Skeletal muscle satellite cell (primary cell): ENCODE data around the gene HSPA12B.
A peak's percentile ranks its signal among the peaks of the same experiment; 100 is the strongest.

Source experiments
- H3K27me3 ChIP-seq: 2 replicates; pipeline ENCODE4 v1.7.0; 2013; ENCODE audit warnings: low read length; ENCODE audit not compliant: control insufficient read depth, insufficient read depth
- H3K36me3 ChIP-seq: 2 replicates; pipeline ENCODE4 v1.7.0; 2013; ENCODE audit warnings: mild to moderate bottlenecking, control low read depth, low read length; ENCODE audit not compliant: insufficient read depth
- H3K4me1 ChIP-seq: 2 replicates; pipeline ENCODE4 v1.7.0; 2013; ENCODE audit warnings: low read length; ENCODE audit not compliant: control insufficient read depth, insufficient read depth
- H3K4me2 ChIP-seq: 2 replicates; pipeline ENCODE4 v1.7.0; 2013; ENCODE audit warnings: mild to moderate bottlenecking, low read length
- H3K4me3 ChIP-seq: 2 replicates; pipeline ENCODE4 v1.7.0; 2013; ENCODE audit warnings: low read length
- H3K9ac ChIP-seq: 2 replicates; pipeline ENCODE4 v1.7.0; 2013; ENCODE audit warnings: mild to moderate bottlenecking, low read depth, low read length, moderate library complexity
- H3K9me3 ChIP-seq: replicated peaks from 2 replicates; pipeline ENCODE4 v1.7.0; 2013; ENCODE audit warnings: mild to moderate bottlenecking, control low read depth, low read length

Gene HSPA12B

GRCh38 chr20:3781153-3781910, 48.8 kb downstream of the HSPA12B start, which contains the start of gene SPEF1:
TSS of gene SPEF1 (minus strand) at chr20:3781448. CDS start at chr20:3781287, 161 bp downstream.
- no peaks in the 10 kb centered on the region for H3K9me3 ChIP-seq
- no peaks in the 10 kb centered on the region for H3K27me3 ChIP-seq
- peak within 1 kb of the TSS; percentile 32 for H3K9ac ChIP-seq
- H3K36me3 ChIP-seq, result peaks cover 20% of the 10 kb centered on the region
- H3K4me1 ChIP-seq, result peaks cover 46% of the 10 kb centered on the region
- peak within 1 kb of the TSS; percentile 69 for H3K4me3 ChIP-seq
- H3K4me2 ChIP-seq, result peak within 1 kb of the TSS; percentile 91

DNA sequence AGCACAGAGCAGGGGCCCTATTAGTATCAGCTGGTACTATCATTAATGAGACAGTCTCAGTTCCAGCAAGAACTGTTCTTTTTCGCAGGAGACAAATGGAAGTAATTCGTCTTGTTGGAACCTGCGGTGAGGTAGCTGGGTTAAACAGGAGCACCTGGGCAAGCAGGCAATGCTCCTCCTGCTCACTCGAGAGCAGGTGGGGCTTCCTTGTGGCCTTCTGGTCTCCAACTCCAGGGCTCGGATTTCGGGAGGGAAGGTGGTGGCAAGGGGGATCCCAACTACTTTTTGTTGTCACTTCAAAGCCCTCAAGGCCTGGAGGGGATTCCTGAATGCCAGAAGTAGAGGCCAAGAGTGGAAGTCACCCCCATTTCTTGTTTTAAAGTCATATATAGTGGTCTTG, 50.1 kb downstream of the HSPA12B start:
- Histone ChIP-seq H3K4me2 (no peak overlapping the region), H3K27me3 (no peaks in the 10 kb centered on the region), H3K4me3 (no peak overlapping the region), H3K36me3 (peaks cover 20% of the 10 kb centered on the region), H3K9ac (no peak overlapping the region), H3K9me3 (no peaks in the 10 kb centered on the region), H3K4me1 (peaks cover 47% of the 10 kb centered on the region)

DNA sequence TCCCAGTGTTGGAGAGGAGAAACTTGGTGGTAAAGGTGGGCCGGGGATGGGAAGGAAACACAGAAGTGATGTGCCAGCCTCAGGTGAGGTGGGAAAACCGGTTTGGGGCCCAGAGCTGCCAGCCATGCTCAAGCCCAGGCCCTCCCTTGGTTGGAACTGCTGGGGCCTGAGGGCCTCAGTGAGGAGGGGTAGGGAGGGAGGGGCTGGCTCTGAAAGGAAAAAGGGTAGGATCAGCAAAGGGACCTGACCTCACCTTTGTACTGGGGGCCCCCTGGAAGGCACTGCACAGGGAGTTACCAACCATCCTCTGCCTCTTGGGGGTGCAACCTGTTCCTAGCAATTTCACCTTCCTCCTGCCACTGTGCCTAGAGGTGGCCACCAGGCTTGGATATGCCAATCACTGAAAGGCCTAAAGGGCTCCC, 50.6 kb downstream of the HSPA12B start:
- H3K9me3 ChIP-seq, result no peaks in the 10 kb centered on the region
- H3K4me1 ChIP-seq, result peaks cover 42% of the 10 kb centered on the region
- peaks cover 20% of the 10 kb centered on the region for H3K36me3 ChIP-seq
- H3K4me3 ChIP-seq, result no peak overlapping the region
- peak overlapping the region; percentile 100 for H3K4me2 ChIP-seq
- H3K9ac ChIP-seq, result peak overlapping the region; percentile 9
- no peaks in the 10 kb centered on the region for H3K27me3 ChIP-seq

- Histone ChIP-seq H3K4me3 (peak overlapping the region; percentile 98), H3K4me1 (peaks cover 40% of the 10 kb centered on the region), H3K4me2 (peak overlapping the region; percentile 100), H3K36me3 (peaks cover 20% of the 10 kb centered on the region), H3K9ac (peak overlapping the region; percentile 86), H3K9me3 (no peaks in the 10 kb centered on the region), H3K27me3 (no peaks in the 10 kb centered on the region)
Observed at GRCh38 chr20:3783511-3784195, 51.2 kb downstream of the HSPA12B start.

GRCh38 chr20:3784216-3784853, 51.9 kb downstream of the HSPA12B start:
- Histone ChIP-seq H3K36me3 (peaks cover 20% of the 10 kb centered on the region), H3K4me3 (peak overlapping the region; percentile 98), H3K9ac (peak overlapping the region; percentile 86), H3K9me3 (no peaks in the 10 kb centered on the region), H3K27me3 (no peaks in the 10 kb centered on the region), H3K4me1 (peaks cover 40% of the 10 kb centered on the region), H3K4me2 (peak overlapping the region; percentile 100)

GRCh38 chr20:3784863-3785239, 52.4 kb downstream of the HSPA12B start:
- peaks cover 20% of the 10 kb centered on the region for H3K36me3 ChIP-seq
- H3K4me1 ChIP-seq, result peaks cover 40% of the 10 kb centered on the region
- peak overlapping the region; percentile 86 for H3K9ac ChIP-seq
- peak overlapping the region; percentile 100 for H3K4me2 ChIP-seq
- H3K9me3 ChIP-seq, result no peaks in the 10 kb centered on the region
- H3K4me3 ChIP-seq, result peak overlapping the region; percentile 98
- H3K27me3 ChIP-seq, result no peaks in the 10 kb centered on the region

DNA sequence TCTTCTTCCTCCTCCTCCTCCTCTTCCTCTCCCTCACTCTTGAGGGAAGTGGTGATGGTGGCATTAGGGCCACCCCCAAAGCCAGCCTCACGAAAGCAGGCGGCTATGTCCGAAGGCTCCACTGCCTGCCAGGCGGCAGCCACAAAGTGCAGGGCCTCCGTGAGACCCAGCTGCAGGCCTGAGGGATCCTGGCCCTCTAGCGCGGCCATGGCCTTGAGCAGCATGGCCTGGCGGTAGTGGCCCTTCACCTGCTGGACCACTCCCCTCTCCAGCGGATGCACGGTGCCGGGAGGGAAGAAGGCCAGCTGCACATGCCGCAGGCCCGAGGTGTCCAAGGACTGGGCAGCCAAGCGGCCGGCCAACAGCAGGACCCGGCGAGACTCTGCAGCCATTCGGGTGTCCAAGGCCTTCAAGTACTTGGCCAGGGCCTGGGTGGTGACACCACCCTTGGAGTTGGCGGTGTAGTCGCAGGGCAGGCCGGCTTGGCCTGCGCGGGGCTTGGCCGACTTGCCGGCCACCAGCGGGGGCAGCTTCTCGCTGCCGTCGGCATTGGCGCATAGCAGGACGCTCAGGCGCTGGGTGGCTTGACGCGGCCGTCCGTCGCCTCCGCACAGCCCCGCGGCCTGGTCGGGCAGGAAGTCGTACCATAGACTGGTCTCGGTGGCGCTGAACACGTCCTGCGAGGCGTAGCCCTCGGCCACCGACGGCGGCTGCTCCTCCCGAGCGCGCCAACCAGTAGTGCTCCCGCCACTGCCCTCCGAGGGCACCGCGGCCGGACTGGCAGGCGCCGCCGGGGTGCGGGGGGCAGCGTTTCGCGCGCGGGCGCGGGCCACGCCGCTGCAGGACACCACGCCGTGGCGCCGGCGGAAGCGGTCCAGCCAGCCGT, 53.0 kb downstream of the HSPA12B start:
- Histone ChIP-seq H3K4me3 (peak overlapping the region; percentile 98), H3K4me1 (peaks cover 40% of the 10 kb centered on the region)

DNA sequence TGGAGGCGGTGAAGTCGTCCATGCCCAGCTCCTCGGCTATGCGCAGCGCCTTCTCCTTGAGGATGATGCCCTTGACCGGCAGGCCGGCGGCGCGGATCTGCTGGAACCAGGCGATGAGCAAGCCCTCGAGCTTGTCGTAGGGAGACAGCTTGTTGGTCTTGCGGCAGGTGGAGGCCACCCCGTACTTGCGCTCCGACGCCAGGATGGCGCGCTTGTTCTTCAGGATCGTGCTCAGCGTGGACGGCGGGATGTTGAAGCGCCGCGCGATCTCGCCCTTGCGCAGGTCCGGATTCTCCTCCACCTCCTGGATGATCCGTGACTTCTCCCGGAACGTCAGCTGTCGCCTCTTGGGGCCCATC, 53.6 kb downstream of the HSPA12B start:
- no peaks in the 10 kb centered on the region for H3K9me3 ChIP-seq
- peak overlapping the region; percentile 100 for H3K4me2 ChIP-seq
- peak overlapping the region; percentile 98 for H3K4me3 ChIP-seq
- H3K27me3 ChIP-seq, result no peaks in the 10 kb centered on the region
- peak overlapping the region; percentile 86 for H3K9ac ChIP-seq
- H3K36me3 ChIP-seq, result peaks cover 20% of the 10 kb centered on the region
- H3K4me1 ChIP-seq, result peaks cover 36% of the 10 kb centered on the region

More for the DNA sequence above, 53.0 kb downstream of the HSPA12B start:
- H3K9ac ChIP-seq, result peak overlapping the region; percentile 86
- peak overlapping the region; percentile 100 for H3K4me2 ChIP-seq
- no peaks in the 10 kb centered on the region for H3K9me3 ChIP-seq
- peaks cover 20% of the 10 kb centered on the region for H3K36me3 ChIP-seq
- H3K27me3 ChIP-seq, result no peaks in the 10 kb centered on the region

GRCh38 chr20:3786665-3787323, 54.3 kb downstream of the HSPA12B start, which contains the start of gene CENPB:
TSS of gene CENPB (minus strand) at chr20:3786740. CDS start at chr20:3786483, 257 bp downstream.
- peaks cover 20% of the 10 kb centered on the region for H3K36me3 ChIP-seq
- no peaks in the 10 kb centered on the region for H3K9me3 ChIP-seq
- peak within 1 kb of the TSS; percentile 98 for H3K4me3 ChIP-seq
- H3K27me3 ChIP-seq, result no peaks in the 10 kb centered on the region
- H3K4me1 ChIP-seq, result peaks cover 35% of the 10 kb centered on the region
- peak within 1 kb of the TSS; percentile 86 for H3K9ac ChIP-seq
- H3K4me2 ChIP-seq, result peak within 1 kb of the TSS; percentile 100

DNA sequence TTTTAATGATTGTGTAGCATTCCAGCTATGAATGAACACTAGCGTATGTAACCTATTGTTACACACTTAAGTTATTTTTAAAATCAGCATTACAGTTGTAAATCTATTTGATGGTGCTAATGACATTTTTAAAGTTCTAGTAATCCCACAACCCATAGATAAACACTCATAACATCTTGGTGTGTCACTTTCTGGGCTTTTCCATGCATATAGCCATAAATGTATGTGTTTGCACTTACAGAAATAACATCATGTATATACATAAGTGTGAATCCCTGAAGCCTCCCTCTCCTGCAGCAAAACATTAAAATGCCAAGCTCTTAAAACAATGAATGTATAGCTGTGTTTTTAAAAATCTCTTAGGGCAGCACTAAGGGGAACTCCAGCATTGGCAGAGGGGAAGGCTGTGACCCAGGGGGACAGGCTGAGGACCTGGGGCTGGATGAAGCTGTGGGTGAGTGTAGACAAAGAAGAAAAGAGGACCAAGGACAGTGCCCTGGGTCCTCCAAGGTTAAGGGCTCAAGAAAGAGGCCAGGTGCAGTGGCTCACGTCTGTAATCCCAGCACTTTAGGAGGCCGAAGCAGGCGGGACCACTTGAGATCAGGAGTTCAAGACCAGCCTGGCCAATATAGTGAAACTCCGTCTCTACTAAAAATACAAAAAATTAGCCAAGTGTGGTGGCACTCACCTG, 55.0 kb downstream of the HSPA12B start:
- H3K9me3 ChIP-seq, result no peaks in the 10 kb centered on the region
- H3K4me2 ChIP-seq, result peak overlapping the region; percentile 84
- H3K4me3 ChIP-seq, result peak overlapping the region; percentile 67
- peaks cover 20% of the 10 kb centered on the region for H3K36me3 ChIP-seq
- peaks cover 35% of the 10 kb centered on the region for H3K4me1 ChIP-seq
- peak overlapping the region; percentile 73 for H3K9ac ChIP-seq
- no peaks in the 10 kb centered on the region for H3K27me3 ChIP-seq
